ENCODE measurements around the gene BTNL3. TPM values are rescaled to one million over a fixed set of nuclear protein-coding genes. Genes with fewer than 3 reads are reported as not detected.
"Not testable (repeated sequence)": the region's sequence is repeated elsewhere in the genome, so short reads cannot be mapped to it uniquely, and the experiment has no call there.

Gene BTNL3
- total and polyA plus RNA-seq, 8 donors: 0.08 to 0.42 (median 0.20) TPM; not detected in 4

GRCh38 chr5:181001947-181002346 lies 13.3 kb downstream of the BTNL3 start:
- TF ChIP-seq, protein P1, sequence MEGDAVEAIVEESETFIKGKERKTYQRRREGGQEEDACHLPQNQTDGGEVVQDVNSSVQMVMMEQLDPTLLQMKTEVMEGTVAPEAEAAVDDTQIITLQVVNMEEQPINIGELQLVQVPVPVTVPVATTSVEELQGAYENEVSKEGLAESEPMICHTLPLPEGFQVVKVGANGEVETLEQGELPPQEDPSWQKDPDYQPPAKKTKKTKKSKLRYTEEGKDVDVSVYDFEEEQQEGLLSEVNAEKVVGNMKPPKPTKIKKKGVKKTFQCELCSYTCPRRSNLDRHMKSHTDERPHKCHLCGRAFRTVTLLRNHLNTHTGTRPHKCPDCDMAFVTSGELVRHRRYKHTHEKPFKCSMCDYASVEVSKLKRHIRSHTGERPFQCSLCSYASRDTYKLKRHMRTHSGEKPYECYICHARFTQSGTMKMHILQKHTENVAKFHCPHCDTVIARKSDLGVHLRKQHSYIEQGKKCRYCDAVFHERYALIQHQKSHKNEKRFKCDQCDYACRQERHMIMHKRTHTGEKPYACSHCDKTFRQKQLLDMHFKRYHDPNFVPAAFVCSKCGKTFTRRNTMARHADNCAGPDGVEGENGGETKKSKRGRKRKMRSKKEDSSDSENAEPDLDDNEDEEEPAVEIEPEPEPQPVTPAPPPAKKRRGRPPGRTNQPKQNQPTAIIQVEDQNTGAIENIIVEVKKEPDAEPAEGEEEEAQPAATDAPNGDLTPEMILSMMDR (IDR thresholded peaks at IDR 0.05): no peak
- H3K27me3 ChIP-seq: no peaks in the 10 kb centered on the region
- H3K27ac ChIP-seq: no peak overlapping the region
- no peaks in the 10 kb centered on the region for H3K4me1 ChIP-seq
- no peak overlapping the region for H3K4me3 ChIP-seq
- no peaks in the 10 kb centered on the region for H3K36me3 ChIP-seq
- no peak for DNase-seq
- intact Hi-C loops (cut with DNase I): no loop called here
- ATAC-seq: no peak
- H3K9me3 ChIP-seq: no peaks in the 10 kb centered on the region

- H3K27me3 ChIP-seq: peaks cover 0 to 7% of the 10 kb centered on the region in 2 donors
- H3K4me3 ChIP-seq: no peak overlapping the region
- H3K4me1 ChIP-seq: no peaks in the 10 kb centered on the region
- H3K27ac ChIP-seq: no peak overlapping the region
- TF ChIP-seq, protein P1 (IDR thresholded peaks at IDR 0.05): no peak
- ATAC-seq (no peak), DNase-seq (no peak)
- no peaks in the 10 kb centered on the region for H3K36me3 ChIP-seq
- H3K9me3 ChIP-seq: no peaks in the 10 kb centered on the region
- intact Hi-C loops (cut with DNase I): no loop called here
Measured at GRCh38 chr5:181005791-181006190, 17.1 kb downstream of the BTNL3 start.

GRCh38 chr5:181008136-181008535 lies 19.5 kb downstream of the BTNL3 start:
- Histone ChIP-seq H3K9me3 (no peaks in the 10 kb centered on the region), H3K36me3 (no peaks in the 10 kb centered on the region), H3K4me3 (no peak overlapping the region), H3K27ac (no peak overlapping the region), H3K4me1 (no peaks in the 10 kb centered on the region), H3K27me3 (peaks cover 0 to 7% of the 10 kb centered on the region in 2 donors)
- DNase-seq: no peak
- ATAC-seq: no peak
- TF ChIP-seq, protein P1 (IDR thresholded peaks at IDR 0.05): no peak
- intact Hi-C loops (cut with DNase I): no loop called here

GRCh38 chr5:181010018-181010417 lies 21.4 kb downstream of the BTNL3 start:
- ATAC-seq, H3K36me3 ChIP-seq: not testable (repeated sequence)

DNA sequence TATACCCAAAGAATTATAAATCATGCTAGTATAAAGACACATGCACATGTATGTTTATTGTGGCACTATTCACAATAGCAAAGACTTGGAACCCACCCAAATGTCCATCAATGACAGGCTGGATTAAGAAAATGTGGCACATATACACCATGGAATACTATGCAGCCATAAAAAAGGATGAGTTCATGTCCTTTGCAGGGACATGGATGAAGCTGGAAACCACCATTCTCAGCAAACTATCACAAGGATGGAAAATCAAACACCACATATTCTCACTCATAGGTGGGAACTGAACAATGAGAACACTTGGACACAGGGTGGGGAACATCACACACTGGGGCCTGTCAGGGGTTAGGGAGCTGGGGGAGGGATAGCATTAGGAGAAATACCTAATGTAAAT lies 26.0 kb downstream of the BTNL3 start:
- intact Hi-C loops (cut with DNase I): not testable (repeated sequence)

More at GRCh38 chr5:181010018-181010417, 21.4 kb downstream of the BTNL3 start:
- H3K4me1 ChIP-seq; H3K27ac ChIP-seq; intact Hi-C loops (cut with DNase I); DNase-seq; H3K9me3 ChIP-seq; H3K27me3 ChIP-seq; H3K4me3 ChIP-seq: not testable (repeated sequence)

DNA sequence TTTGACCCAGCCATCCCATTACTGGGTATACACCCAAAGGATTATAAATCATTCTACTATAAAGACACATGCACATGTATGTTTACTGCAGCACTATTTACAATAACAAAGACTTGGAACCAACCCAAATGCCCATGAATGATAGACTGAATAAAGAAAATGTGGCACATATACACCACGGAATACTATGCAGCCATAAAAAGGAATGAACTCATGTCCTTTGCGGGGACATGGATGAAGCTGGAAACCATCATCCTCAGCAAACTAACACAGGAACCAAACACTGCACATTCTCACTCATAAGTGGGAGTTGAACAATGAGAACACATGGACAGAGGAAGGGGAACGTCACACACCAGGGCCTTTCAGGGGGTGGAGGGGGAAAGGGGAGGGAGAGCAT lies 28.8 kb downstream of the BTNL3 start:
- H3K9me3 ChIP-seq: peaks cover 0 to 18% of the 10 kb centered on the region in 2 donors
- H3K4me1 ChIP-seq; H3K36me3 ChIP-seq; H3K27me3 ChIP-seq; intact Hi-C loops (cut with DNase I); H3K4me3 ChIP-seq; H3K27ac ChIP-seq; ATAC-seq; DNase-seq: not testable (repeated sequence)

More for the DNA sequence above, 26.0 kb downstream of the BTNL3 start:
- not testable (repeated sequence) for H3K27me3 ChIP-seq, H3K9me3 ChIP-seq, H3K27ac ChIP-seq, ATAC-seq, H3K4me3 ChIP-seq, H3K4me1 ChIP-seq, DNase-seq, H3K36me3 ChIP-seq

- DNase-seq (no peak), ATAC-seq (no peak)
- H3K4me1 ChIP-seq: no peaks in the 10 kb centered on the region
- intact Hi-C loops (cut with DNase I): no loop called here
- no peaks in the 10 kb centered on the region for H3K27me3 ChIP-seq
- H3K9me3 ChIP-seq: peaks cover 0 to 25% of the 10 kb centered on the region in 2 donors
- no peak overlapping the region for H3K4me3 ChIP-seq
- H3K36me3 ChIP-seq: no peaks in the 10 kb centered on the region
- H3K27ac ChIP-seq: no peak overlapping the region
- TF ChIP-seq, protein P1 (IDR thresholded peaks at IDR 0.05): no peak
Measured at GRCh38 chr5:181020688-181021087, 32.0 kb downstream of the BTNL3 start.

Measured in left lung (tissue), 10 donors.